ENCODE data around the gene FEZ2. TPM values are rescaled to one million over a fixed set of nuclear protein-coding genes. Genes with fewer than 3 reads are reported as not detected.
"Not testable (repeated sequence)": the region's sequence is repeated elsewhere in the genome, so short reads cannot be mapped to it uniquely, and the experiment has no call there.

FEZ2 gene
- total and polyA plus RNA-seq, 2 donors (not counting 3 experiments of a cell fraction or from before 2014, with no cell fraction given): 41.2 to 72.4 TPM

GRCh38 chr2:36605273-36605672 lies 7.3 kb upstream of the FEZ2 start:
- Histone ChIP-seq H3K4me1 (ENCODE audit: control insufficient read depth, extremely low read depth, insufficient read depth, low read length) (no peaks in the 10 kb centered on the region), H3K9ac (replicated peaks; ENCODE audit: extremely low read depth, insufficient read depth, low read length) (no peak overlapping the region), H3K4me2 (ENCODE audit: insufficient read depth, low read length) (no peak overlapping the region), H3K9me3 (replicated peaks; ENCODE audit: control insufficient read depth, insufficient read depth, low read length) (no peaks in the 10 kb centered on the region), H4K20me1 (replicated peaks; ENCODE audit: control insufficient read depth, extremely low read depth, insufficient read depth, low read length) (no peaks in the 10 kb centered on the region), H3K9me1 (replicated peaks; ENCODE audit: control insufficient read depth, extremely low read depth, insufficient read depth, low read length) (no peaks in the 10 kb centered on the region), H3K79me2 (ENCODE audit: control insufficient read depth, insufficient read depth, low read length) (no peaks in the 10 kb centered on the region), H3K4me3 (replicated peaks in 1 of 3; ENCODE audit: insufficient read depth in 1 of 3, low read depth in 1 of 3, low read length in 3 of 3) (no peak overlapping the region), H2AFZ (ENCODE audit: low read depth, low read length) (no peak overlapping the region), H3K27ac (ENCODE audit: insufficient read depth, low read depth, low read length) (no peak overlapping the region), H3K27me3 (ENCODE audit: control insufficient read depth in 2 of 2, insufficient read depth in 2 of 2, low read length in 2 of 2) (no peaks in the 10 kb centered on the region), H3K36me3 (ENCODE audit: control insufficient read depth in 2 of 2, extremely low read depth in 1 of 2, insufficient read depth in 2 of 2, low read length in 2 of 2) (no peaks in the 10 kb centered on the region)
- dilution Hi-C loops (cut with MboI; ENCODE audit: extremely low pct_ligation_motif_present, low sequenced_read_pairs) (no loop called here), intact Hi-C loops (cut with micrococcal nuclease) (no loop called here)
- POLR2A ChIA-PET: no interaction called here
- DNase-seq (ENCODE audit: low read depth, low spot score): no peak
- no peak for FAIRE-seq
- CTCF ChIA-PET: interaction anchor here (0.9 kb wide), 1 partner anchor 12 kb away, joined by 3 read pairs; no protein-coding TSS in a partner anchor
- TF ChIP-seq MYC (IDR thresholded peaks at IDR 0.05; ENCODE audit: low read depth, low read length) (no peak), EZH2 (IDR thresholded peaks at IDR 0.05; ENCODE audit: borderline replicate concordance, low read depth, low read length, severe bottlenecking) (no peak), MAX (IDR thresholded peaks at IDR 0.05; ENCODE audit: insufficient read depth, insufficient read length) (no peak), POLR2A (IDR thresholded peaks at IDR 0.05; ENCODE audit: low read depth, low read length) (no peak), CTCF (IDR thresholded peaks at IDR 0.05; ENCODE audit: extremely low read depth in 1 of 2, insufficient read depth in 1 of 2, low read depth in 1 of 2, low read length in 2 of 2) (no peak), JUN (IDR thresholded peaks at IDR 0.05; ENCODE audit: borderline replicate concordance, insufficient read depth, insufficient read length, low read depth) (no peak), FOS (IDR thresholded peaks at IDR 0.05; ENCODE audit: borderline replicate concordance, insufficient read depth, low read length) (no peak), GATA2 (IDR thresholded peaks at IDR 0.05; ENCODE audit: insufficient read depth, insufficient read length, low read depth, low read length) (no peak), POLR2AphosphoS5 (IDR thresholded peaks at IDR 0.05; ENCODE audit: insufficient read depth, low read depth, low read length) (no peak)
- no TSS peak for BruUV-seq (replicated peaks)

- H3K27ac ChIP-seq (ENCODE audit: insufficient read depth, low read depth, low read length); POLR2A ChIA-PET; H4K20me1 ChIP-seq (replicated peaks; ENCODE audit: control insufficient read depth, extremely low read depth, insufficient read depth, low read length); H3K9ac ChIP-seq (replicated peaks; ENCODE audit: extremely low read depth, insufficient read depth, low read length); BruUV-seq (replicated peaks); CTCF ChIA-PET; H3K9me3 ChIP-seq (replicated peaks; ENCODE audit: control insufficient read depth, insufficient read depth, low read length); H3K27me3 ChIP-seq (ENCODE audit: control insufficient read depth in 2 of 2, insufficient read depth in 2 of 2, low read length in 2 of 2); H3K4me2 ChIP-seq (ENCODE audit: insufficient read depth, low read length); H3K4me1 ChIP-seq (ENCODE audit: control insufficient read depth, extremely low read depth, insufficient read depth, low read length); H2AFZ ChIP-seq (ENCODE audit: low read depth, low read length); intact Hi-C loops (cut with micrococcal nuclease); H3K4me3 ChIP-seq (replicated peaks in 1 of 3; ENCODE audit: insufficient read depth in 1 of 3, low read depth in 1 of 3, low read length in 3 of 3); FAIRE-seq; dilution Hi-C loops (cut with MboI; ENCODE audit: extremely low pct_ligation_motif_present, low sequenced_read_pairs); H3K36me3 ChIP-seq (ENCODE audit: control insufficient read depth in 2 of 2, extremely low read depth in 1 of 2, insufficient read depth in 2 of 2, low read length in 2 of 2); H3K79me2 ChIP-seq (ENCODE audit: control insufficient read depth, insufficient read depth, low read length); H3K9me1 ChIP-seq (replicated peaks; ENCODE audit: control insufficient read depth, extremely low read depth, insufficient read depth, low read length); DNase-seq (ENCODE audit: low read depth, low spot score): not testable (repeated sequence)
Measured at GRCh38 chr2:36603629-36604028, 5.7 kb upstream of the FEZ2 start.
